ENCODE data around the gene PRLHR.

- TF ChIP-seq CTCF (IDR thresholded peaks at IDR 0.05), result no peak
- no peak for TF ChIP-seq POLR2A (IDR thresholded peaks at IDR 0.05; ENCODE audit: low read depth)
- no peak for TF ChIP-seq EP300 (IDR thresholded peaks at IDR 0.05)
These were observed 10.2 kb downstream of the PRLHR start for GRCh38 chr10:118585234-118585633.

Data from esophagus muscularis mucosa (tissue), 4 donors.